HG03175 (cell line): Measurements from ENCODE around the gene THRB.

ENCODE experiments used
- ATAC-seq: cut with Tn5 transposase; IDR thresholded peaks from one replicate; pipeline ENCODE4 v1.9.1; 2021; ENCODE audit warnings: mild to moderate bottlenecking, moderate library complexity; ENCODE audit not compliant: unreplicated experiment

THRB gene

DNA sequence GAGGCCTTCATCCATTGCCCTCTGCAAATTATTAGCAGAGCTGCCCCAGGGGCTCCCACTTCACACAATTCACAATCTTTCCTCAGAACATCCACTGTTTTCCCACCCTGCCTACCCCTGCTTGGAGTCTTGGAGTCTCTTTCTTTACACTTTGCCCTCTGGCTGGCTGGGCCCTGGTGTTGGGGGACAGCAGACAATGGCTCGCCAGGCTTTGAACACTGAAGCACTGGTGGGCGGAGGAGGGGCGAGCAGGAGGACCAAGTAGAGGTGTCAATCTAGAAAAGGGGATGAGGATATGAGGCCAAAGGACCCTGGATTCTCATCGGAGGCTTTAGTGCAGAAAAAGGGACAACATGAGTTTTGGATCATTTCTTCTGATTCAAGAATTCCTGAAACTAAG is 337.5 kb downstream of the THRB start:
- ATAC-seq = no peak

GRCh38 chr3:24156466-24156865 is 338.2 kb downstream of the THRB start:
- no peak for ATAC-seq

- ATAC-seq = no peak
Measured at GRCh38 chr3:24155276-24155675, 339.4 kb downstream of the THRB start.

DNA sequence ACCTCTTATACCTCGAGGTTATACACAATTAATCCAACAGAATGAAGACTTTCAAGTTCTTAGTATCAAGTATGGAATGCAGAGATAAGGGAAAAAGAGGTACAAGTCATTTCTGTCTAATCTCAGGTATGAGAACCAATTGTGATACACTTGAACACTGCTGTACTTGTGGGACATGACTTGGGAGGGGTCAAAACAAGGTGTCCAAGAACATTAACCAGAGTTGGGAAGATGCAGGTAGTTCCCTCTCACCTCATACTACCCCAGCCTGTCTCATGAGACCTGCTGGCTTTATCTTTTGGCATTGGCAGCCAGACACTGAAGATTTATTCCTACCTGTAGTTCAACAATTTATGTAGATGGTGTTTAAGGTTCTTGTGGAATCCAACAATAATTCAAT is 339.9 kb downstream of the THRB start:
- ATAC-seq = no peak

DNA sequence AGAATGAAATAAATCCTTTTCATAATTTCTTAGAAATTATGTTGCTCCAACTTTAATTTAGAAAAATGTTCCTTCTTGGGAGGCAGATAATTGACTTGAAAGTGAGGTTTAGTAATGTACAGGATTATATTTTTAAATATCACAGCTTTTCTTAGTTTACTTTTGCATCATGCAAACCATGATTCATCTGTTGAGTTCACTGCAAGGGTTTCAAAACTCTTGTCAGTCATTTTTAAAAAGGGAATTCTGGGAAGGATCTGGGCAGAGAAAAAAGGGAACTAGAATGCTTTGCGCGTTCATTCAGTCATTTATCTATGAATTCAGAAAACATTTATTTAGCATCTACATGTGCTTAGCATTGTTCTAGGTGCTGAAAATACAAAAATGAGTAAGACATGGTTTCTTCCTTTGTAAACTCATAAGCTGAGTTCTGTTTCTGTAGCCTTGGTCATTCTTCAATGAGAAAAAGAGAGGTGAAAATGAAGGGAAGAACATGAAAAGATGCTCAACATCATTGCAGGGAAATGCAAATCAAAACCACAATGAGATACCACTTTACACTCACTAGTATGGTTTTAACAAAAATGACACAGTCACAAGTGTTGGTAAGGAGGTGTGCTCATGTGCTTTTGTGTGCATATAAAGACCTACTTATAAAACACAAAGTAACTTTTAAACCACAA is 340.5 kb downstream of the THRB start:
- peak; percentile 74 for ATAC-seq

DNA sequence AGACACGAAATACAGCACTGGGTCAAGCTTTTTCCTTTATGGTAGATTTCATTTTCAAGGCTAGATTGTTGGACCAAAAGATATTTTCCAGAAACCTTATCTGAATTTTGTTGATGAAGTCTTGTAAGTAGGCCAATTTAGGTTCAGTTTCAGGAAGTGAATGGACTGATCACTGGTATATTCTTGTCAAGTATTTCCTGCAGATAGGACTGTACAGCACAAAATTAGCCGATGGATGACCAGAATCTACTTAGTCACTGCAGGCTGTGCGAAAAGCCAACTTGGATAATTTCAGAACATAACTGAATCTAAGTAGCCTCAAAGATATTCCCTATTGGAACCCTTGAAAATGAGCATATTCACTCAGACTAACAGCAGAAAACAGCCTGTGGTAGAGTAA is 343.1 kb downstream of the THRB start:
- ATAC-seq = no peak

DNA sequence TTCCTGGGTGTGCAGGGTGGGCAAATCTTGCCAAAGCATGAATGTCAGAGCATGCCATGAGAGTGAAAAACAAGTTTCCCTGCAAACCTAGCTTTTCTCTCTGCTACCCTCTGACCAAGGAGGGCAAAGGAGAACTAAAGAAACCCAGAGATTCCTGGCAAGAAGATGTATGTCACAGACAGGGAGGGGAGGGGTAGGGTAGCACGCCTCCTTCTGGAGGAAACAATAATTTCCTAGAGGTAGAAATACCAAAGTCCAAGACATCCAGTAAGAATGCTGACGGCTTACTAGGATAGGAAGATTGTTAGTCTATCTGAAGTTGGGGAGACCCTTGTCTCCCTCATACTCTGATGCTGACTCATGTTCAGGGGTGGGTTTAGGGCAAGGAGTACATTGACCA is 345.6 kb downstream of the THRB start:
- ATAC-seq = no peak

DNA sequence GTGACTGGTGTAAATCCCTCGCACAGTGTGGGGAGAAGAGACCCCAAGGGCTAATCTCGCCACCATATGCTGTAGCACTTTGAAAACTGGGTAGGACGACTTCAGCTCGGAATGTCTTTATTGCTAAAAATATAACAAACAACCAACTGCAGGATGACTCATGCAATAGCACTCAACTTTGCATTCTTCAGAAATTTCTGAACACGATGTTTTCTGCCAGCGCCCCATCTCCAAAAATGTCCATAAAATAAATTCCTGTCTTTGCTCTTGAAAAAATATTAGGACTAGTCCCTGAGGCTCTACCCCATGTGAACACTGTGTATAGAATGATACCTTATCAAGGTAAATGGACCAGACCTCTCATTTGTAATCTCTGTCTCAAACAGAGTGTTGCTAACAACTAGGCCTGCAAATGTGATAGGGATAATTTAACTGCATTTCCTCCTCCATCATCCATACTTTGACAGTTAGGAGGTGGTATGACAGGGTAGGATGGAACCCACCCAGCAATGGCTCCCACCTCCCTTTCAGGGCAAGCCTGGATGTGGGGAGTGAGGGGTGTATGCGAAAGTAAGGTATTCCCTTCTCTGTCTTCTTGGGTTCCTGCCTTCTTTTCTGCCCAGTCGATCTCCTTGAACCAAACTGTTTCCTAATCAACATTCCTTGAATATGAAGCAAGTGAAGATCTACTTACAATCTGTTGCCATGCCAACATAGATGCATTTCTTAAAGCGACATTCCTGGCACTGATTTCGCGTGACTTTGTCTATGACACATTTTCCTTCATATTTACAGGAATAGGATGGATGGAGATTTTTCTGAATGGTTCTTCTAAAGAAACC is 348.4 kb downstream of the THRB start:
- no peak for ATAC-seq

DNA sequence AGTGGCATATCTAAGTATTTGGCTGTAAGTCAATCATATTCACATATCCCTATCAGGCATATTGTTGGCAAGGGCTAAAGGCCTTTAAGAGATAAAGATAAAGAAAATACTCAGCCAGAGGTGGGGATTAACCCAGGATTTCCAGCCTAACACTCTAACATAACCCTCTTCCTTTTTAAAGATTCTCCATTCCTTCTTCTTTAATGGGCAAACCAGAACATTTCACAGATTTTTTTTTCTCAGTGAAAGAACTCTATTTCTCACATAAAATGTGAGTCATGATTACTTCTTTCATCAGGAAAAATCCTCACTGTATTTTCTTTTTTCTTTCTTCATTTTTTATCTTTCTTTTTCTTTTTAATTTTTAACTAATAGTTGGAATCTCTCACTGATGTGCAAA is 349.2 kb downstream of the THRB start:
- no peak for ATAC-seq

- no peak for ATAC-seq
Measured at GRCh38 chr3:24142127-24142526, 352.5 kb downstream of the THRB start.

DNA sequence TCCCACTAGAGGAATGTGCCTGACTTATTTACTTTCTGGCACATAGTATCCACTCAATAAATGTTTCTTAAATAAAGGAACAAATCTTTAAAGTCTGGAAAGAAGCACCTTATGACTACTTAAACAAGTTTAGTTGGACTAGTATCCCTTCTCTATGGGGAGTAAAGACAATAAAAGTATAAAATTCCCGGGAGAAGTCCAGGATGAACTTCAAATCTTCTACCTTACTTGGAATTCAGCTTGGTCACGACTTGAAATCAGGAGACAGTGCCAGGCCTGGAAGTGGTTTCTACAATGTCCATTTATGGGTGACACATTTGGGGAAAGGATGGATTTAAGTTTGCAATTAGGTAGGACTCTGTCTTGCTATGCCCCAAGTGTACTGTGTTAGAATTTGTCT is 353.1 kb downstream of the THRB start:
- ATAC-seq = no peak

DNA sequence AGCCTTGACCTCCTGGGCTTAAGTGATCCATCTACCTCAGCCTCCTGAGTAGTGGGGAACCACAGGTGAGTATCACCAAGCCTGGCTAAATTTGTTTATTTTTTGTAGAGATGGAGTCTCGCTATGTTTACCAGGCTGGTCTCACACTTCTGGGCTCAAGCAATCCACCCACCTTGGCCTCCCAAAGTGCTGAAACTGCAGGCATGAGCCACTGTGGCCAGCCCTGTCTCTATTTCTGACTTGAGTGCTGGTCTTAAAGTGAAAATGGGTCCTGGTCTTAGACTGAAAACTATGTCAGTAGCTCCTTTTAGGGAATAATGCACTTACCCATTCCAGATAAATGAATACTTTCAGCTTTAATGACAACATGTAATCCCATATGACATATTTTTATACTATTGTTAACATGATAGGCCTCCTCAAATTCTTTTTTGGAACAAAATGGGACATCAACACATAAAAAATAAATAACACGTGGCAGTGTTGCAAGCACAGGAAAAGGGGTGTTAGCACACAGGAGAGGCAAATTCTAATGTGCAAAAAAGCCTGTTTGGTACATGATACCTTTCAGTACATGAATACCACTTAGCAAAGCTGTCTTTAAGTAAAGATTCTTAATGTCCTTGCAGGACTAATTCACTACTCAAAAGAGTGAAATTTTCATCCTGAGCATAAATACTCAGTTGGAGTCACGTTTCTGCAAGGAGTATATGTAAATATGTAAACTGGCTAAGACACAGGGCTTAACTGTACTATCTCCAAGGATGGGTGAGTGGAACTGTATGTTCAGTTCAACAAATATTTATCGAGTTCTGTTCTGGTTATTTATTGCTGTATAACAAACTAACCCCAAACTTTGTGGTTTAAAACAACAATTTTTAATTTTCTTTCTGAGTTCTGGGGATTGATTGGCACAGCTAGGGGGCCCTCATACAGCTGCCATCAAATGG is 354.9 kb downstream of the THRB start:
- ATAC-seq = no peak

GRCh38 chr3:24138876-24139256 is 355.8 kb downstream of the THRB start:
- no peak for ATAC-seq

GRCh38 chr3:24137958-24138875 is 356.4 kb downstream of the THRB start:
- ATAC-seq = no peak

GRCh38 chr3:24137334-24137733 is 357.3 kb downstream of the THRB start:
- ATAC-seq = no peak

DNA sequence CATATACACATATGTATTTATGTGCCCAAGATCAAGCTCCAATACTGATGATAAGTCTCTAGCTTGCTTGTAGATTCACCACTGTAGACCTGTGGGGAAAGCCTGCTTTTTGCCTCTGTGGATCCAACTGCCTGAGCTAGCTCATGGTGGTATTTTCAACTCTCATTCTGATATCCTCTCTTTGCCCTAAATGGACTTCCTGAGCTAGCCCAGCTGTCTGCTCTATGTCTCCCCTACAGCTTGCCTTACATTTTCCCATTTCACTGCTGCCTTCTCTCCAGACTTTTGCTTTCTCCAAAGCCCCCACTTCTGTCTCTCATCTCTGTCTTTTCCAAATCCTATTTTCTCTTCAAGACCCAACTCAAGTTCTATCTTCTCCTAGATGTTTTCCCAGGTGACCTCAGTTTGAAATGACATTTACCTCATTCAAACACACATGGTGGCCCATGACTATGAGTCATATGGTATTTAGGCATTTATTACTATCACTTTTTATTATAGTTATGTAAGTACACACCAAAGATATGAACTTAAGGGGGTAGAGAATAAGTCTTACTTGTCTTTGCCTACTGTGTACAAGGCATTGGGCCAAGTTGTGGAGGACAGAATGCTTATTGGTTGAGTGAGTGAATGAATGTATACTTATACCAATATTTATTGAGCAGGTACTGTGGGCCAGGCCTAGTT is 357.9 kb downstream of the THRB start:
- no peak for ATAC-seq

DNA sequence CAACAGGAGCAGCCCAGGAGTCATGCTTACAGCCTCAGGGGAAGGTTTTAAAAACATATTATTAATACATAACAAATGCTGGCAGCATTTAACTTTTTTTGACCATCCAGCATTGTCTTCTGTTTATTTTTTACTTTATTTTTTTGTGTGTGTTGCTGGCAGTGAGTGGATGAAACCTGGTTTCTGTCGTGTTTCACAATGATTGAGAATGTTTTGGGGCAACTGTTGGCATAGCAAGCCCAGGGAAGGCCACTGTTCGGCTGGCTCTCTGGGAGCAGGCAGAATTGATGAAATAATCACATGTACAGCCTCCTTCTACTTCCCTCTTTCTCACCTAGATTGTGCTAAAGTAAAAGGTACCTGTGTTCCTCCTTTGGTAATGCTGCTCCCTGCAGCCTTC is 359.4 kb downstream of the THRB start:
- ATAC-seq = no peak

DNA sequence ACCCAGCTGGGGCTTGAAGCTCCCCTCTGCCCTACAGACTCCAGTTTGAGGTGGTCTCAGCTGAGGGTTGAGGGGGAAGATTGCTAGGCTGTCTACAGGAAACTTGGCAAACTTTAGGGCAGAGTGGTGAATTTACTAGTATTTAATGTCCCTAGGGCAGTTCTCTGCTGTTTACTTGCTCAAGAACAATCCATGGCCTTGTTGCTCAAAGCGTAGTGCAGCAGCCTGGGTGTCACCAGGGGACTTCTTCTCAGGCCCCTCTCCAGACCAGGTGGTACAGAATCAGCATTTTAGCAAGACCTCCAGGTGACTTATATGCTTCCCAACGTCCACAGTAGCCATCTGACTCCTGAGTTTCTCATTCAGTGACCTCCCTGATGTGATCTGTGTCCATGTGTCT is 360.7 kb downstream of the THRB start:
- ATAC-seq = no peak

DNA sequence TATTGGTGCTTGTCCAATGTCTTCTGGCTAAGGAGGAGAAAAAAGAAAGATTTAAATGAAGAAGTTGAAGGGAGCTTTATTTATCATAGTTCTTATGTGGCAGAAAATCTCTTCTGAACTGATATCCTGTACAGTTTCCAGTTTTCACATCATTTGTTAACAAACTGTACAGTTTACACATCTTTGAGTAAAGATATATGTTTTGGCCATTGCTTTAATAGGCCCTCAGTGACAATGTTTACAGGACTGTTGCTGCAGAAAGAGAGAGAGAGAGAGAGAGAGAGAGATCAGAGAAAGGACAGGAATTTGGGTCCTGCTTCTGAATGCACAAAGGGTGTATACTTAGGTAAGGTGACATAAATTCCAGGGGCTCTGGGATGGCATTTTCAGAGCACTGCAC is 361.2 kb downstream of the THRB start:
- ATAC-seq = no peak

DNA sequence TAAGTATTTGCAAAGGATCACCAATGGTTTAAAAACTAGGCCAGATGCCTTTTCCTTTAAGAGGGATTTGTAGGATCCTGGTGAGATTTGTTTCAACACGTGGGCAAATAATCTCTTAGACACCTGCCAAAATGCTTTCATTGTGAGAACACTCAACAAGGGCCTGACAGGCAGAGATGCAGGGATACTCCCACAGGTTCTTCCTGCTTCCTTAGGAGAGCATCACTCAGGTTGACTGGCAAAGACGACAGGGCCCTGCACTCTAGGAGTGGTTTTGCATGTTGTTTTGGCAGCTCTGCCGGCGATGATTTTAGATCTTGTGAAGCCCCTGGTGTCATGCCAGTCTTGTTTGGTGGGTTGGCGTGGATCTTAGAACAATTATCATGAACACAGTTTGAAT is 365.1 kb downstream of the THRB start:
- ATAC-seq = no peak
